Kidney tubule cell (primary cell): ENCODE measurements around the gene CRX.
"Not testable (repeated sequence)": the region's sequence is repeated elsewhere in the genome, so short reads cannot be mapped to it uniquely, and the experiment has no call there.

Experiments
- DNase-seq: peaks from one replicate; pipeline ENCODE4 v3.0.0-alpha.2; 2018; ENCODE audit warnings: low spot score

The CRX gene

GRCh38 chr19:47821460-47822020 is at the start of gene CRX:
Gene CRX (plus strand): TSS chr19:47821937. CDS start chr19:47834444, 12,507 bp downstream.
- DNase-seq = no peak

- DNase-seq = peak; percentile 58
These were observed 45.2 kb upstream of the CRX start for GRCh38 chr19:47776568-47776967.

- DNase-seq = not testable (repeated sequence)
These were observed 44.3 kb upstream of the CRX start for GRCh38 chr19:47777245-47778048.

DNA sequence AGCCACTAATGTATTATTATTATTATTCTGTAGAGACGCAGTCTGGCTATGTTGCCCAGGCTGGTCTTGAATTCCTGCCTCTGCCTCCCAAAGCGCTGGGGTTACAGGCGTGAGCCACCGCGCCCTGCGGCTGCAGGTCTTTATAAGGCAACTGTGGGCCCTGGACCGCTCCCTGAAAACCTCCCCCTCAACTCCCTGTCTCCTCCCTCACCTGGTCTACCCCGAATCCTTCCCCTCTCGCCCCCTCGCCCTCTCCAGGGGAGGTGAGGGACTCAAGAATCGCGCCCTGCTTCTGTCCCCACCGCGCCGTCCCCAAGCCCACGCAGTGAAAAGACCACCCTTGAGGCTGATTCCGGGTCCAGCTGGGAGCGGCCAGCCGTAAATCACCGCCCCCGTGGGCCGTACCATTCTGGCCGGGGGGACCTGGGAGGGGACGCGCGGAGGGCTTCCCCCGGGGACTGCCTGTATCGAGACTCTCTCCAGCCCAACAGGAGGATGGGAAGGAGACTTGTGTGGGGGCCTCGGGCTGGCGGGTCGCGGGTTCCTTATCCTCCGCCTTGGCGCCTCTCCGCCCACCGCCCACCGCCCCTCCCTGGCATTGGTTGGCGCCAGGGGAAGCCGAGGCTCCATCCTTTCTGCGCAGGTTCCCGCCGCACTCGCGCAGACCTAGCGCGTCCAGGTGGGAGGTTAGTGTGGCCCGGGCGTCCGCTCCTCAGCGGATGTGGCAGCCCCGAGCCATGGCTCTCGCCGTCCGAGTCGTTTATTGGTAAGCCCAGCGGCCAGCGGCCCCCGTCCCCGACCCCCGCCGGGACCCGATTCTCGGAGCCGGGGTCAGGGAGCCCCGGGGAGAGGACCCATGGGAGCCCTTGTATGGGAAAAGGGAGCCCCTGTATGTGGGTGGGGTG is 43.4 kb upstream of the CRX start, which contains the start of gene SELENOW:
SELENOW (plus strand) TSS at position 655 of the 905 bp plus-strand sequence; CDS start at position 738, 83 bp downstream.
- peak; percentile 85 for DNase-seq

DNA sequence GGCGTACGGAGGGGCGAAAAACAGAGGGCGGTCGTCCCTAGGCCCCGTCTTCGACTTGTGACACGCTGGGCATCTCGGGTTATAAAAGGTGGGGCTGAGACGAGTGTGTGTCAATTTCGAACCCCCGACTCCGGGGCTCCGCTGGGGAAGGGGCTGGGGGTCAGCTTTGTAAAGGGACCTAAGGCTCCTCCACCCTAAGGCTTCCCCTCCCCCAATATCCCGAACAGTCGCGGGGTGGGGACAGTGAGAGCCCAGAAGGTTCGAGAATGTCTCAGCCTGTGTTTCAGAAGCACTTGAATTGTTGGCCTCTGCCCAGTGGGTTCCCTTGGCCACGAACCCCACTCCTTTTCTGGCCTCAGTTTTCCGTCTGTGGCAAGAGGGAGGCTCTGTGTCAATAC is 42.8 kb upstream of the CRX start:
- no peak for DNase-seq

- no peak for DNase-seq
These were observed 42.1 kb upstream of the CRX start for GRCh38 chr19:47779524-47780214.

DNA sequence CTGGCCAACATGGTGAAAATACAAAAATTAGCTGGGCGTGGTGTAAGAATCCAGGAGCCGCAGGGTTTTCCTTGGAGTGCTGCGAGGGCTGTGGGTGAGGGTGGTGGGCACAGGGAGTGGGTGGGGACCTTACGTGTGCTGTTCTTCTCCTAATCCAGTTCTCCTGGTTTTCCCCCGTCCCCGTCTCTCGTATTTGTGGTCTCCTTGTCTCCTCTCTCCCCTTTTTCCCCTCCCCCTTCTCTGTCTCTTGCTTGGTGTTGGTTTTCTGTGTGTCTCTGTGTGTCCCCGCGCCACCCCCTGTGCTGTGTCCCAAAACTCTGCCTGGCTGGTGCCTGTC is 41.6 kb upstream of the CRX start:
- no peak for DNase-seq

GRCh38 chr19:47781590-47782262 is 40.0 kb upstream of the CRX start:
- DNase-seq = no peak

- DNase-seq = no peak
These were observed 35.2 kb upstream of the CRX start for GRCh38 chr19:47786566-47786965.

GRCh38 chr19:47787307-47787706 is 34.4 kb upstream of the CRX start:
- not testable (repeated sequence) for DNase-seq

DNA sequence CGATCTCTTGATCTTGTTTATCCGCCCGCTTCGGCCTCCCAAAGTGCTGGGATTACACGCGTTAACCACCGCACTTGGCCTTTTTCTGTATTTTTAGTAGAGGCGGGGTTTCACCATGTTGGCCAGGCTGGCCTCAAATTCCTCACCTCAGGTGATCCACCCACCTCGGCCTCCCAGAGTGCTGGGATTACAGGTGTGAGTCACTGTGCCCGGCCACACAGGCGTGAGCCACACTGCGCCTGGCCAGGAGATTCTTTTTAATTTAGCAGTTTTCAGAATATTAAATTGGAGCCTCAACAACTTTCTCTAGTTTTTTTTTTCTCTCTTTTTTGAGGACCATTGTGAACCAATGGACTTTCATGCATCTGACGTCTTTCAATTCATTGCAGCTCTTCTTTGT is 31.9 kb upstream of the CRX start:
- DNase-seq = peak; percentile 48

GRCh38 chr19:47790398-47790814 is 31.3 kb upstream of the CRX start:
- peak; percentile 66 for DNase-seq

- DNase-seq = no peak
These were observed 29.1 kb upstream of the CRX start for GRCh38 chr19:47792616-47793015.

DNA sequence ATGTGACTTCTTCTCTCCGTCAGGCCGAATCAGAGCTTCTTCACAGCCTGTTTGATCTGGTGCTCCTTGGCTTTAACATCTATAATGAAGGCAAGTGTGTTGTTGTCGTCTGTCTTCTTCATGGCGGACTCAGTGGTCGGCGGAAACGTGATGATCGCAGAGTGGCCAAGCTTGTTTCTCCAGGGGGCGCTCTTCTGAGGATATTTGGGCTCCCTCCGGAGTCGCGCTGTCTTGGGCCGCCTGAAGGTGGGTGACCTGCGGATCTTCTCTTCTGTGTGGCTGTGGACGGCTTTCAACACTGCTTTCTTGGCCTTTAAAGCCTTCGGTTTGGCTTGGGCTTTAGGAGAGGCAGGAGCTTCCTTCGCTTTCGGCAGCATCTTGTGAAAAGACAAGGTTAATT is 27.2 kb upstream of the CRX start:
- DNase-seq = no peak

- no peak for DNase-seq
These were observed 25.0 kb upstream of the CRX start for GRCh38 chr19:47796785-47797184.

DNA sequence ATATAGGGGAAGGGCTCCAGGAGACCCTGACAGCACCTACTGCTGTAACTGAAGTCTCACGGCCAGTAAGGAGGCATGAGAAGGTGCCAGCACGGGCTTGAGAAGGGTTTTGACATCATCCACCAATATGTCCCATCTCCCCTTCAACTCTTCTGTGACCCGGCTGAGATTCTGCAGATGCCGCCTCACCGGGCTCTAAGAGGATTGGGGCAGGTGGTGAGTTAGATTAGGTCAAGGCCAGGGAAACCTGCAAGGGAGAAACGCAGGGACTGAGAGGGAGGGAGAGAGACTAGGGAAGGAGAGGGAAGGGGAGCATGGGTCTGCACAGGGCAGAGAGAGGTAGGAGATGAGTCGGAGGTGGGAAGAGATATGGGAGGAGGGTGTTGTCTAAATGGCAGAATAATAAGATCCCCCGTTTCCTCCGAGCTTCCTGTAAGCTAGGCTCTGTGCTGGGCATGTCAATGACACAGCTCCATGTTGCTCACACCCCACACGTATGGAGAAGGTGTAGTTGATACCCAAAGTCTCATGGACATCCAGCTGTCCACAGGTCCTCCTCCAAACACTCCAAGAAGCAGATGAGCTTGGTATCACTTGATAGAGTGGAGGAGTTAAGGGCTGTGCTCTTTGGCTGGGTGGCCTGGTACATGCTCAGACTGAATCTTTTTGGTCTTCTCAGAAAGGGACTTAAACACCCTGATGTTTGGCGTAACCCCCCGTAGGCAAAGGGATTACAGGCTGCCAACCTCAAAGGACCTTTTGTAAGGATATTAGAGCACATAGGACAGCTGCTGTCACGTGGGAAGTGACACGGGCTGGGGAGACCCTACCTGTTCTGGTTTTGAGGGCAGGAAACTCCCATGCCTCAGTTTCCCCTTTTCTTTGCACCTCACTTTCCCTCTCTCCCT is 23.5 kb upstream of the CRX start:
- DNase-seq = no peak

DNA sequence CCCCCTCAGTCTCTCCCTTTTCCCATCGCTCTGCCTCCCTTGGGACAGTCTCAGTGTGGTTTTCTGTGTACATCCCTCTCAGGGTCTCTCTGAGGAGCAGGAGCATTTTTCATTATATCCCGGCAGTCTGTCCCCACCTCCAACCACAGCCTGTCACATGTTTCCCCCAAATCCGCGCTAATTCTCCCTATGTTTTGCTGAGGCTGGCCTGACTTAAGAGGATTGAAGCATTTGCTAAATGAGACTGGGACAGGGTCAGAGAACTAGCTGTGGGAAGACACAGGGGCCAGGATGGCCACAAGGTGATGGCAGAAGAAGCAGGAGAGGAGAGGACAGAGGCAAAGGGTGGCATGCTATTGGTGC is 22.9 kb upstream of the CRX start:
- no peak for DNase-seq

- no peak for DNase-seq
These were observed 20.5 kb upstream of the CRX start for GRCh38 chr19:47801270-47801669.

DNA sequence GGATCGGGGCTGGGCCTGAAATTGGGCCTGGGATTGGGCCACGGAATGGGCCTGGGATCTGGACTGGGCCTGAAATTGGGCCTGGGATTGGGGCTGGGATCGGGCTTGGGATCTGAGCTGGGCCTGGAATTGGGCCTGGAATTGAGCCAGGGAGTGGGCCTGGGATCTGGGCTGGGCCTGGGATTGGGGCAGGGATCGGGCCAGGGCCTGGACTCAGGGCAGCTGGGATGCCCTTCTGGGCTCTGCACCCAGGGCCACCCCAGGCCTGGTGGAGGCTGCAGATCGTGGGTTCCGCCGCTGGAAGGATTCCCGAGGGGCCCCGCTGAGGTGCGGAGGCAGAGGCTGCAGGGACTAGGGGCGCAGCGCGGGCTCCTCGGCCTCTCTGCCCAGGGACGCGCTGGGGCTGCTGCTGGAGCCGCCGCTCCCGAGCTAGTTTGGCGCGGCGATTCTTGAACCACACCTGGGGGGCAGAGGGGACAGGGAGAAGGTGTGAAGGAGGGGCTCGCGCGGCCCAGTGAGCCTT is 19.2 kb upstream of the CRX start:
- DNase-seq = no peak

DNA sequence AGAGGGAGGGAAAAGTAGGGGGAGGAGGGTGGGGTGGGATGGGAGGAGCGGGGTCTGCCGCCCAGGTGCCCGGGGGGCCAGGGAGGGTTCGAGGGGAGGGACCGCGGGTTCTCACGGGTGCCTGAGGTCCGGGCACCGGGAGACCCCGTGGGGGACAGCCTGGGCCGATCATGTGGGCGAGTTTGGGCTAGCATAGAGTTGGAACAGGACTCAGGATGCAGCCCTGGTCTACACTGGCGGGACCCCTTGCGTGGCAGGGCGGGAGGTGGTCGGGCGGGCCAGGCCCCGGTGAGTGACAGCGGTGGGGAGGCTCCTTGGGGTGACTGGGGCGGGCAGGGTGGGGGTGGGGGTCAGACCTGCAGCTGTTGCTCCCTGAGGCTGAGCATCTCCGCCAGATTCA is 18.6 kb upstream of the CRX start:
- not testable (repeated sequence) for DNase-seq
